Kidney tubule cell (primary cell): ENCODE data around the gene BTRC.
"Not testable (repeated sequence)": the region's sequence is repeated elsewhere in the genome, so short reads cannot be mapped to it uniquely, and the experiment has no call there.

Source experiments
- DNase-seq: peaks from one replicate; pipeline ENCODE4 v3.0.0-alpha.2; 2018; ENCODE audit warnings: low spot score

Gene BTRC

GRCh38 chr10:101353692-101354327, at the start of gene BTRC:
TSS of gene BTRC (plus strand) at chr10:101354165. CDS start at chr10:101354181, 16 bp downstream.
- DNase-seq, result peak; percentile 100

DNA sequence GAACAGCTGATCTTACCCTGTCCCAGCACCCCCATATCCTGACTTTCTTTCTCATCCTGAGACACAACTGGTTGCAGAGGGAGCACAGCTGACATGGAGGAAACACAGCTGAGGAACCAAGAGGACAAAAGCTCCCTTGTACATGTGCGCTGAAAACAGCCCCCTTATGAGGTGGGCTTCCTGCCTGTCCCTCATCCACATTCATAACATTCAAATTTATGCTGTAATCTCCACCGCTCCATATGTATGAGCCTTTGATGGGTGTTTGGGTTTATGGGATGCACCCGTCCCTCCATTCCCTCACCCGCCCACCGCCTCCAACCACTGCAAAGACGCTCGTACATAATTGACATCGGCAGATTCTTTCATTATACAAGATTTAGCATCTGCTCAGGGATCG, 49.6 kb upstream of the BTRC start:
- no peak for DNase-seq

GRCh38 chr10:101305320-101306241, 48.4 kb upstream of the BTRC start:
- DNase-seq, result no peak

- DNase-seq, result no peak
Observed at GRCh38 chr10:101308051-101308450, 45.9 kb upstream of the BTRC start.

DNA sequence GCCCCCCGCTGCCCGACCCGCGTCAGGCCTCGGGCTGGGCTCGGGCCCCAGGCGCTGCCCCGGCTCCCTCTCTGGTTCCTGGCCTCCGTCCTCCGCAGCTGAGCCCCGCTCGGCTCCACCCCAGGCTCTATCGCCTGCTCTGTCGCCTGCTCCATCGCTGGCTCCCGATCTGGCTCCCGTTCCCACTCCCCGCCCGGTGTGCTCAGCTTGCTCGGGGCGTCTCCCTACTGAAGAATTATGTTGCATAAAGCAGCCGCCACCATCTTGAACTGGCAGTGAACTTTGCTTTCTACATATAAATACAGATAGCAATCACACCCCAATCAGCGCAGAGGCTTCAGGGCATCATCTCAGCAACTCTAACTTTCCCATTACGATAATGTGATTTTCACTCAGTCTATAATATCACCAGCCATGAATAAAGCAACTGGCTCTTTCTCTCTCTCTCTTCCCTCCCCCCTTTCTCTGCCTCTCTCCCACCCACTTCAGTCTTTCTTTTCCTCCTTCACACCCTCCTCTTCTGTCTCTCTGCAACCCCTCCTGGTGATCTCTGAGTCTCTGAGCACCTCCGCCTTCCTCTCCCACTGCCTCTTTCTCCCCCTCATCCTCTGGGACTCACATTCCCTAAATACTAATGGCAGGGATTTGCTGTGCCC, 43.3 kb upstream of the BTRC start:
- DNase-seq, result no peak

DNA sequence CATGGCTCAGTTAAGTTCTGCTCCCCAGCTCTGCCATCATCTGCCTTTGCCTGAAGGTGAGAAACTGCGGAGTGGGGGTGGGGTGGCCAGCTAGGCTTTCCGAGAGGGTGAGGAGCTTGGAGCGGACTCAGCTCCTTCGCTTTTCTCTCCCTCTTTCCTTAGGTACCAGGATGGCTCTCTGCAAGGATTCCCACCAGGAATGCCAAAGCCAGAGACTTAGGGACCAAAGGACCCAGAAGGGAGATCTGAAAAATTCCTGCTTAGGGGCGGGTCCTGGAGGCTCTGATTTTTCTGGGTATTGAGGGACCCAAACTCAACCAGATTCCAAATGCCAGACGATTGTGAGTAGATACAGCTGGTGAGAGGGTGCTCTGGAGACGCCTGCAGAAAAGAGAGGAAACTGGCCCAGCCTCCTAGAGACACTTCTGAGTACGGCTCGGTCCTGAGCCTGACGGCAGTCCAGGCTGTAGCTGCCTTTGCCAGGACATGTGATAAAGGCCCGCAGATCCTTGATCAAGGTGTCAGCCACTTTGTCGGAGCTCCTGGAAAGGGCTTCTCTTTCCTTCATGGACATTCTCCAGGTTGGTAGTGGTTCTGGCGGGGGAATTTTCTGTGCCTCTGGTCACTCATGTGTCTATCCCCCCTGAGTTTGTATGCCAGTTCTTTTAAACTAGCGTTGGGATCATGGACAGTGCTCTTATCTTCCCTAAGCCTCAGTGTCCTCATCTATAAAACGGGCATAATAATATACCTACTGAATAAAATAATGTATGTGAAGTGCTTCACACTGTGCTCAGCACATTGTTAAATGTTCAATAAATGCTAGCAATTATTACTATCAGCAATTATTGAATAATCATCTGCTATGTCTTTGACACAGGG, 42.5 kb upstream of the BTRC start:
- DNase-seq, result no peak

DNA sequence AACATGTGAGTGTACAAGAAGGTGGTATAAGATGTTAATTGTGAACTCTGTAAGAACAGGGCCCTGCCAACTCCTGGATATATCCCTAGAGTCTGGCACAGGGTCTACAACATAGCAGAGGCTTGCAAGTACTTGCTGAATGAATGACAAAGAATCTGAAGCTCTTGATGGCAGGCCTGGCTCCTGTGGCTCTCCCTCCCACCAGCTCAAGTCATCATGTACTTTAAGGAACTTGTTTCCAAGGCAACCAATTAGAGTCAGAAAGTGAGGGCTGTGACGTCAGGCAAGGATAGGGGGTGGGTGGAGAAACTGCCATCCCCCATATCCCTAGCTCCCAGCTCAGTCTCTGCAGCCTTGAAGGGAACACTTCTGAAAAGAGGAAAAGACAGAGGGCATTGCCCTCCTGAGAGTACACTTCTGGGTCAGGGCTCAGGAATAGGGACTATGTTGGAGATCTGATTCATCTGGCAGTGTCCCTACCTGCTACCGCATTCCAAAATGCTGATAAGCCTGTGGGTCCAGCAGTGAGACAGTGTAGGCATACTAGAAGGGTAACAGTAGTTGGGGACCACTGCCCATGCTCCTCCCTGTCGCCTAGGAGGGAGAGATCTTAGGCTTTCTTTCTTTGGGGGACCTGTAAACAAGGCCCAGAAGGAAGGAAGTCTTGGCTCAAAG, 34.6 kb upstream of the BTRC start:
- DNase-seq, result no peak

DNA sequence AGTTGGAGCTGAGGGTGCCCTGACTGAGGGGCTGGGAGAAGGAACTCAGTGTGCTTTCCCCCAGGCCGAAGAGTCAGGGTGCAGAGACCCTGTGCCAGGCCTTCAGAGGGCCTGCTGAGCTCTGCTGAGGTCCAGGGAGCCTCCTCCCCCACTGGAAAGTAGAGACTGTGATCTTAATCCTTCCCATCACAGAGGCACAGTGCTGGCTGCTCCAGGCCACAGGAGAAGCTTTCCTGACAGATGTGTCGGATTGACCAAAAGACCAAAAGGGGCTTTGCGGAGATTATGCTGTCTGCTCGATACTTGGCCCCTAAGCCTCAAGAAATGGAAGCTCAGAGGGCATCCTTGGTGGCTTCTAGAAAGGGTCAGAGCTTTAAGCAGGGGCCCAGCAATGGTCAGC, 32.9 kb upstream of the BTRC start:
- no peak for DNase-seq

- no peak for DNase-seq
Observed at GRCh38 chr10:101322266-101323108, 31.5 kb upstream of the BTRC start.

- DNase-seq, result no peak
Observed at GRCh38 chr10:101323495-101323894, 30.5 kb upstream of the BTRC start.

- not testable (repeated sequence) for DNase-seq
Observed at GRCh38 chr10:101327454-101327853, 26.5 kb upstream of the BTRC start.

- no peak for DNase-seq
Observed at GRCh38 chr10:101329341-101330032, 24.5 kb upstream of the BTRC start.

DNA sequence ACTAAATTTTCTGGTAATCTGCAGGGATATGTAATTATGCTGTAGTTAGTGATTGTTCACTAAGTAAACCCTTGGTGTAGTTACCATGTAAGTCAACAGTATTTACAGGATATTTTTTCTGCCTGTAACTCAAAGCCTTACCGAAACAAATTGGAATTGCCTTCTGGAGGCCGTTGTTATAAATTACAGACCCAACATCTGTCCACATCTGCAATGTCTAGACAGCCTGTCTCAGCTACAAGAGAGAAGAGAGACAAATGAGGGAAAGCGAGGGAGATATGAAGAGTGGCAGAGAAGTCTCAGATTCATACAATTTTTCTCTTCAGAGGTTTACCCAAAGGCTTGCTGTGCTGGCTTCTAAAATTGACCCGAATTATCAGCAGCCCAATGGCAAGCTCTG, 23.7 kb upstream of the BTRC start:
- DNase-seq, result no peak

DNA sequence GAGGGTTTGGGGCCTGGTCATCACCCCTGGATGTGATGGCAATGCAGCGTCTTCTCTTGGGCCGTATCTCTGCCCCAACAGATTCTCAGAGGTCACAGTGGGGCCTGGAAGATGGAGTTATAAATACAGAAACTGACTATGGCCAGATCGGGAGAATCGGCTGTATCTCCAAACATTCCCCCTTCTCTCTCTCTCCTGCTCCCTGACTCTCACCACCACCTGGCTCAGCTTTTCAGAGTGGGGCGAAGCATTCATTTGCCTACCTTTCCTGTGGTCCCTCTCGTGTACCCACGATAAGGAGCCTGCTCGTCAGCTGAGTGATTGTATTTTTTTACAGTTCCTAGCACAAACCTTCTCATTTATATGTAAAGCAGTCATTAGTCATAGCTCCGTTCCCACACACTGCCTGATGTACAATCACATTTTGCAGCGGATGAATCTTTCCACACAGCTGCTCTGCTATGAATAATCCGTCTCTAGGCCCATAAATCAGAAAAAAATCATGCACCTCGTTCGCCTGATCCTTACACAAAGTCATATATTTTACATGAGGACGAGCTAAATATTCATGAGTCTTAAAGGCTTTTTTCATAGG, 23.2 kb upstream of the BTRC start:
- DNase-seq, result peak; percentile 65

- DNase-seq, result no peak
Observed at GRCh38 chr10:101331956-101332355, 22.0 kb upstream of the BTRC start.

- not testable (repeated sequence) for DNase-seq
Observed at GRCh38 chr10:101334259-101334658, 19.7 kb upstream of the BTRC start.

DNA sequence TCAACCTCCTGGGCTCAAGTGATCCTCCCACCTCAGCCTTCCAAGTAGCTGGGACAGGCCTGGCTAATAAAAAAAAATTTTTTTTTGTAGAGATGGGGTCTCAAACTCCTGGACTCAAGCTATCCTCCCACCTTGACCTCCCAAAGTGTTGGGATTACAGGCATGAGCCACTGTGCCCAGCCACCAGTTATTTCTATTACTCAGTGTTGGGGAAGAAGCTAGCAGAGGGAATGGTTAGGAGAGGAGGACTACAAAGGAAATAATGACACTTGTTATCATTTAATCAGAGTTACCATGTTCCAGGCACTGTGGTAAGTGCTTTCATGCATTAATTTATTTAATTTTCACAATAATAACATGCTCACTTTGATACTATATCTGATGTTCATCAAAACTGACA, 17.6 kb upstream of the BTRC start:
- no peak for DNase-seq

- DNase-seq, result no peak
Observed at GRCh38 chr10:101337836-101338235, 16.1 kb upstream of the BTRC start.

DNA sequence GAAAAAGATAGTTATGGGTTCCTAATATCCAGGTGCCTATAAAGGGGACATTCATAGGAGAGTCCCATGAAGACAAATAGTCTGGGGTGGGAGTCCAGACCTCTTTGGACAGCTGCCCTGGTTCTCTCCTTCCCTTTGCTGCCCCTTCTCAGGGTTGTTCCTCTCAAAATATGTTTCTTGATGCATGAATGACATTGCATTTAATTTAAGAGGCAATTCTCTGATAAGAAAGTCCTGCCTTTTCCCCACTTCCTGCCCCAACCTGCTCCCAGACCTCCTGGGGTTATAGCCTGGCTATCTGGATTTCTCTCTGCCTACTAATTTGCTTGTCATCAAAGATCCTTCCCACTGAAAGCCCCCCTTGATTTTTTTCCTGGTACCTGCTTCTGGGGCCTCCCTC, 12.5 kb upstream of the BTRC start:
- no peak for DNase-seq
